HUDEP-2 (cell line): ENCODE data around the gene TMEM273.

Experiments used
- DNase-seq, 76 experiments: peaks; one replicate each; lab custom pipeline; 2025; ENCODE audit not compliant: unreplicated experiment in 76 of 76; lab: John Stamatoyannopoulos, UW

The TMEM273 gene

DNA sequence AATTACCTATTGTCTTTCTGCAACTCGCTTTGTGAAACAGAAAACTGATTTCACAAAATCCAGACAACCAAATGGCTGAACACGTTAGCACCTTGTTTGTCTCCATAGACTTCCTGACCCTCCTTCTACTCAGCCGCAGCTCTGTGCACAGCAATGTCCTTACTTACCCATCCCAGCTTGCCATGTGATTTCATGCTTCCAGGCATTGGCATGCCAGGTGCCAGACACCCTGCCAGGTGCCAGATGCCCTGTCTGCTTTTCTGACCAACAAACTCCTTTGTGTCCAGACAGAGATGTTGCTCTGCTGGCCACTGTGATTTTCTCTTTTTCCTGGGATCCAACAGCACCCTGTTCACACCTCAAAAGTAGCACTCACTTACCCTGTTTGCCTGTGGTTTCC is 38.3 kb downstream of the TMEM273 start:
- no peak for DNase-seq

DNA sequence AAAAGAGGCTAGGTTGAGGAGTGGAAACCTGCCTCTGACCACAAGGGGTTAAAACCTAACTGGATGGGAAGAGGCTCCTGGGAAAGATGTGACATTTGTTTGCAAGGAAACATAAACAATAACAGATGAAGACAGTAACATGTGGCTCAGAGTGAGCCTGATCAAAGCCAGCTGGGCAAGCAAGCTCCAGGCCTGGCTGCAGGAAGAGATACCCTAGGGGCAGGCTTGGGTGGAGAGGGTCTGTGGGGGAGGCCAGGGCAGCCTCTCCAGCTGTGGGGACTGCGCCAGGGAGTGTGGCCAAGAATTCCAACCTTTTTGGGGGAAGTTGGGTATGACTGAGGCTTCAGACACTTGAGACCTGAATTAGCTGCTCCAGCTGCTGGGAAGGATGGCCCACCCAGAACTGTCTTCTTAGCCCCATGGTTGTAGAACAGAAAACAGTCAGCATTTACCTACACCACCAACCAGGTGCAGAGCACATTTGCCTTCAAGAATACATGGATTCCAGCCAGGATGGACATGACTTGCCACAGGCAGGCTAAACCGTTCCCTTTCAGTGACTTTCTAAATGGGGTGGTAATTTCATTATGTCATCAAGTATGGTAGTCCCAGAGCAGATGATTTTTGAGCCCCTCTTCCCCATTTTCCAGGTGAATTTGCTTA is 44.0 kb downstream of the TMEM273 start:
- DNase-seq, result no peak

DNA sequence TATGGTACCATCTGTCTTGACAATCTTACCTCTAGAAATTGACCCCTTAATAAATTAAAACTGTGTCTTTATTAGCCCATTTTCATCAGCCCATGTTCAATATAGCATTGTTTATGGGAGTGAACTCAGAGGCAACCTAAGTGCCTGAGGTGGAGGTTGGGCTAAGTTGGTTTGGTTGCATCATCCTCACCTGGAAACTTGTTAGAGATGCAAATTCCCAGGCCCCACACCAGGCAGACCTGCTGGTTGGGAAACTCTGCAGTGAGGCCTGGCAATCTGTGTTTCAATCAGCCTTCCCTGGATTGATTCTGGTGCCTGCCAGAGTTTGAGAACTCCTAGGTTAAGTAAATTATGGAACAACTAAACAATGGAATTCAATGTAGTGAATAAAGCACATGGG is 44.9 kb downstream of the TMEM273 start:
- no peak for DNase-seq

DNA sequence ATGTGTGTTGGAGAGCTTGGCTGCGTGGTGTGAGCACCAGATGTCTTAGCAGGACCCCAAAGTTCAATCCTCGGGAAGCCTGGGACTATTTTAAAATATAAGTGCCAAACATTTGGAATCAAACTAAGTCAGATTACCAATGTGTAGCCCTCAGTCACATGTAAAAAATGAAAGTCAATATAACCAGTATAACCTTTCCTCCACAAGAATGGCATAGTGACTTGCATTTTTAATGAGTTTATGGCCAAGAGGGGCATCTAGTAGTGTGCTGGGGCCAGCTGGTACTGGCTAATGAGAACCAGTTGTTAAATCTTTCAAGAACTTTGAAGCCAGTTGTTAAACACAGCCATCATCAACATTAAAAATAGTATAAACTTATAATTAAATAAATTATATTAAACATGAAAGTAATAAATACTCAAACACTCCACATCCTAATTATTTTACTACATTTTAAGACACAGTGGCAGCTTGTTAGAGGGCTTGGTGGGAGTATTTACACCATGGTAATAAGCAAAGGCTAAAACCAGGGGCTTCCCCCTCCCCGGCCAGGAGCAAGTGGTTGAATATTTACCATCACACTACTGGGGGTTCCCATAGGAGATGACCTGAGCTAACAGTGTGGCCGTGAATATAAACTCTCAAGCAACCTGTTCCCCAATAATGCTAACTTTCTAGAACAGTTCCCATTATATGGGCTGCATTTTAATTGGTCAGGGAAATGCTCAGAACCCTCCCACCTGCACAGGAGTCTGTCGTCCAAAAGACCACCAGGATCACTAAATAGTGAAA is 46.5 kb downstream of the TMEM273 start:
- DNase-seq, result no peak

DNA sequence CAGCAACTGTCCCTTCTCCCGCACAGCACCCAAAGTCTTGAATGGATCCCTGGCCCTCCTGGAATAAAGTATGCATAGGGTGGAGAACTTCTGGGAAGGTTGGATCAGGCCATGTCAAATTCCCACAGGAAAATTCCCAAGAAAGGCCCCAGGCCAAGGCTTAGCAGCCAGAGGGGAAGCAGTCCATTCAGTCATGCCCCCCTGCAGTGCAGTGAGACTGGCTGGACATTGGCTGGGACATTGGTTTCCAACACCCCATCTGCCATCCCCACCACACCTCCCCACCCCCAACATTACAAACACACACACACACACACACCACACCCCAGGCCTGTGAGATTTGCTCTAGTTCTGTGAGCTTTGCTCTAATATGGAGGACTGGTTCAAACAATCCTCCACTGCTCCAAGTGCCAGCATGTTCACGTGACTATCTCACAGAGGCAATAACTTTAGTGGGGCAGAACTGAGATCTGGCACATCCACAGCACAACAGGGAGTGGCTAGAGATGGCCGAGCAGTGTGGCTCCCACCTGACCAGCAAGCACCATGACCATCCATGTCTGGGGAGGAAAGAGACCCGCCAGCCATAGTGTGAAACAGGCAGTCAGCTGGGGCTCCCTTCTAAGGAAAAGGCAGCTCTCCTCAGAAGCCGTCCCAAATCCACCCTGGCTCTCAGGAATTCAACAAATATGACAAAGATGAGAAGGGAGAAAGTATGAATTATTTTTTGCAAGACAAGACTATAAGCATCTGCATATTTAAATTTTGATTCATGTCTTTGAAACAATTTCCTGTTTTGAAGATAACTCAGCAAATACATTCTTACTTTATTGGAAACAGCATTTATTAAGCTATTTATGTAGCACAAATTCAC is 47.6 kb downstream of the TMEM273 start:
- DNase-seq, result no peak

DNA sequence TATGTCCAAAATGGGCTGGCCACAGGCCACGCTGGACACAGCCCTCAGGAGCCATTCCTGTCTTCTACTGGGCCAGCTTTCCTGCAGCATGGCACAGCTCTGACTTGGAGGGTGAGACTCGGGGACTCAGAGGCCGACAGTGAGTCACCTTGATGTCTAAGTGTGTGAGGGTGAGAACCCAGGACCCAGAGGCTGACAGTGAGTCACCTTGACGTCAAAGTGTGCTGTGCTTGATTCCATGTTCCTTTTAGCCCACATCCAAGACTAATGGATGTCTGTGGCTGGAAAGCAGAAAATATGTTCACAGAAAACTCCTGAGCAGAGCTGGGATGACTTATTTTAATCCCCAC is 48.4 kb downstream of the TMEM273 start:
- DNase-seq, result no peak

DNA sequence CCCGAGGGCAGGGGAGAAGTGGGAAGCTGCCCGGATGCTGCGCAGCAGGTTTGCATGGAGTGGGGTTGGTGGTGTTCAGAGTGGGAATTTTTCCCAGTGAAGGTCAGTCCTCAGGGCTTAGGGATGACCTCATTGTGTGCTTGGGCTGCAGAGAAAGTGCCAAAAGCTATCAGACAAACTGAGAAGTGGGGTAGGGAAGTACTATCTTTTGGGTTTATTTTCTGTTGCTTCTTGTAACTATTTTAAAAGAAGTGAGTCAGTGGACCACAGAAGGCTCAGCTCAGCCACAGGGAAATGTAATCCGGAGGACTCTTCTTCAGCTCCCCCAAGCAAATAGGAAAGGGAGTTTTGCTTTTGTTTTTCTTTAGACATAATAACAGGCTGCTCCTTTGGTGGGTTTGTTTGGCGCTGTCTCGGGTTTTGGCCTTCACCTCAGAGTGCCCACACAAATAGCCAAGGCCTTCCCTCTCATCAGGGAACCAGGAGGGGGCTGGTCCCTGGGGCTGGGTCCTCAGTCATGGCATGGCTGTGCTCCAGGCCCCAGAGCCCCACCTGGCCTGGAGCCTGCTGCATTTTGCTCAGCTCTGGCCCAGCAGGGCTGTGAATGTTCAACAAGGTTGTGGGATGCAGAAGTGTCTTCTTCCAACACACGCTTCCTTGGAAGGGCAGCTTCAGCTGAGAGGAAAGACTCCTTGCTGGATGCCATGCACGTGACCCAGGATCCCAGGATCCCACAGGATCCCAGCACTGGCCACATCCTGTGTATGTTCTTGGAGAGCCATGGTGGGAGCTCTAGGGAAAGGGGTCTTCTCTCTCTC is 49.0 kb downstream of the TMEM273 start:
- DNase-seq, result no peak

DNA sequence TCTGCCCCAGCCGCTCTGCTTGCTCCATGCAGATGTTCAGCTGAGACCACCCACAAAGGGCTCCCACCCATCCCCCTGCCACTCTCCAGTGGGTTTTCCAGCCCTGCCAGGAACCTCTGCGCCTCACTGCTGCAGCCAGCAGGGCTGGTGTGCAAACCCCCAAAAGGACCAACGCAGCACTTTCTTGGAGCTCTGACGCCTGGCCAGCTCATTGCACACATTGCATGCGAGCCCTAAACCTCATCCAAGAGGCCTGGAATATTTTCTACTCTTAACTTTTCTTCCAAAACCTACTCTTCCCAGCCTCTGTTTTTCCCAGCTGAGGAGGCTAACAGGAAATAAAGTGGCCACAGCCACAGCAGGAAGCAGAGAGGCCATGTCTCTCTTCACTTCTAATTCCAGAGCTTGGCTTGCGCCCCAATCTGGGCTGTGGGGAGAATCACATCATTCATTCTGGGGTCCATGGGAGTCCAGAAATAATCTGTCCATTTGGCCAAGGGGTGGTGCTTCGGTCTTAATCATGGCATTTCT is 49.8 kb downstream of the TMEM273 start:
- no peak for DNase-seq

DNA sequence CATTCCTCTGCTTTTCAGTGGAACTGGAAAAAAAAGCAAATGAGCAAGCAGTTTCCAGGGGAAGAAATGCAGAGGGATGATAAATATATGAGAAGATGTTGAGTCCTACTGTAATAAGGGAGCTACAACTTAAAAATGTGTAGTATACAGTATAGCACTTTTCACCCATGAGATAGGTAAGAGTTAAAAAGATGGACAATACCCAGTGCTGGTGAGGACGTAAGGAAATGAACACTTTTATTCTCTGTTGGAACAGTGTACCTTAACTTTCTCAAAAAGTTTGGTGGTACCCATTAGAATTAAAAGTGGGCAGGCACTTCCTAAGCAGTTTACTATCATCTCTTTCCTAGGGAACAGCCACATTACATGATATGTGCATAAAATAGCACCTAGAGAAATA is 51.7 kb downstream of the TMEM273 start:
- no peak for DNase-seq

DNA sequence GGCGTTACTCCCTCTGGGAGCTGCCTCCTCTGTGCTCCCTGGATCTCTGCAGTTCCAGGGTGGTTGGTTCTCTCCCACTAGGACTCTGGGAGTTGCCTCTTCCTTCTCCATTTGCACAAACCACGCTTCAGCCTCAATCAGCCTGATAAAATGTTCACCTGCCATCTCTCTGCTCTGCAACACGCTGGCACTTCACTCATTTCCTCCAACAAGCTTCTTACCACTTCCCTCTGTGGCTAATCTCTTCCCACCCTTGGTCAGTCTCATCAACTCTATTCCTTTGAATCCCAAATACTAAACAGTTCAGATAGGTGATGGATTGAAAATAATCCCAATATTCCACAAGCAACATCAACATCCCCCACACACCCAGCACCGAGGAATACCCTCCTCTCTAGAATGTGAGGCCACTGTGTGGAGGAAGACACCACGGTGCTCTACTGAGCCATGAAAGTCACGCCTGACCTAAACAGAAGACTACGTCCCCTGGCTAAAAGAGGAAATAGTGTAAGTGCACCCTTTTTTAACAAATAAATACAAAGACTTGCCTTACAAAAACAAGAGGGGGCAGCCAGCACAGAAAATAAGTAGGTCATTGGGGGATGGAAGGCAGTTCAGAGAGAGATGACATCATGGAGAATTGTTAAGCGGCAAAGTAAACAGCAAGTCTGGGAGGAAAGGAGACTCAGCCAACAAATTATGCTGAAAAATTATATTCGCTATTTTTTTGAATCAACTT is 52.4 kb downstream of the TMEM273 start:
- DNase-seq, result no peak

DNA sequence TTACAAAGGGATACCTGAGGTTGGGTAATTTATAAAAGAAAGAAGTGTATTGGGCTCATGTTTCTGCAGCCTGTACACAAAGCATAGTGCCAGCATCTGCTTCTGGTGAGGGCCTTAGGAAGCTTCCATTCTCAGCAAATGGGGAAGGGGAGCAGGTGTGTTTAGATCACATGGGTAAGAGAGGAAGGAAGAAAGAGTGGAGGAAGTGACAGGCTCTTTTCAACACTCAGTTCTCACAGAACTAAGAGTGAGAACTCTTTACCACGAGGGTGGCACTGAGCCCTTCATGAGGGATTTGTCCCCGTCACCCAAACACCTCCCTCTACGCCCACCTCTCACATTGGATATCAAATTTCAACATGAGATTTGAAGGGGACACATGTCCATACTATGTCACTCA is 53.9 kb downstream of the TMEM273 start:
- no peak for DNase-seq

DNA sequence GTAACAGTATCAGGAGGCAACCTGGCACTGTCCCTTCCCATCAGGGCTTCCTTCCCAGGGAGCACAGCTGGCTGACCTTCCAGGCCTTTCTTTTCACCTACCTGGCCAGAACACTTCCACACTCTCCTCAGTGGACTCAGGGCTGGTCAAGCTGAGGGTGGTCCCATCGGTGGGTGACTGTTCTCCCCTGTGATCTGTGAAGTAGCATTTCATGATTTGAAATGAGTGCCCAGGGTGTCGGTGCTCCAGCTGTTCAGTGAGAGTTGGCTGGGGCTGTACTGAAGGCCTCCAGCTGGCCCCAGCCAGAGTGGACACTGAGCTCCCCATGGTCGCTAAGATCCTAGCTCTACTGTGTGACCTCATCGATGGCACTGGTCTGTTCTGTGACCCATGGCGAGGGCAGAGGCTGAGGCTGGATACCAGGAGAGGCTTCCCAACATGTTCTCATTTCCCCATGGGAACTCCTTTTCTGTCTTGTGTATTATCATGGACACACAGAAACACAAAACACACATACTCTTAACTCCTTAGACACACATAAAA is 54.4 kb downstream of the TMEM273 start, which contains the start of gene FAM170B:
Gene FAM170B (minus strand): TSS at position 316 of the 543 bp plus-strand sequence. CDS start 103 bp downstream, at position 213.
- DNase-seq, result no peak

DNA sequence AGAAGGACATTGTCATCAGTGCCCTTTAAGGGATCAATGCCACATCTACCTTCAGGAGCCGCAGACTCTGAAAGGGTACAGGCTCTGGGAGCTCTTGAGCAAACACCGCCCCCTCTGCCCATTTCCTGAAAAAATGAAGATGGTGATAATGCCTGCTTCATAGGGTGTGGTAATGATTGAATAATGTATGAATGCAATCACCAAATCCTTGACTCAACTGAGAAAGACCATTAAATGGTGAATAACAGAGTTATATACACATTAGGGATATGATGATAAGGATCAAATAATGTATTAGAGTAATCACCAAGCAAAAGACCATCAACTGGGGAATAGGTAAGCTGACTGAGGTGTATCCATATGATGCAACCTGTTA is 55.8 kb downstream of the TMEM273 start:
- no peak for DNase-seq

DNA sequence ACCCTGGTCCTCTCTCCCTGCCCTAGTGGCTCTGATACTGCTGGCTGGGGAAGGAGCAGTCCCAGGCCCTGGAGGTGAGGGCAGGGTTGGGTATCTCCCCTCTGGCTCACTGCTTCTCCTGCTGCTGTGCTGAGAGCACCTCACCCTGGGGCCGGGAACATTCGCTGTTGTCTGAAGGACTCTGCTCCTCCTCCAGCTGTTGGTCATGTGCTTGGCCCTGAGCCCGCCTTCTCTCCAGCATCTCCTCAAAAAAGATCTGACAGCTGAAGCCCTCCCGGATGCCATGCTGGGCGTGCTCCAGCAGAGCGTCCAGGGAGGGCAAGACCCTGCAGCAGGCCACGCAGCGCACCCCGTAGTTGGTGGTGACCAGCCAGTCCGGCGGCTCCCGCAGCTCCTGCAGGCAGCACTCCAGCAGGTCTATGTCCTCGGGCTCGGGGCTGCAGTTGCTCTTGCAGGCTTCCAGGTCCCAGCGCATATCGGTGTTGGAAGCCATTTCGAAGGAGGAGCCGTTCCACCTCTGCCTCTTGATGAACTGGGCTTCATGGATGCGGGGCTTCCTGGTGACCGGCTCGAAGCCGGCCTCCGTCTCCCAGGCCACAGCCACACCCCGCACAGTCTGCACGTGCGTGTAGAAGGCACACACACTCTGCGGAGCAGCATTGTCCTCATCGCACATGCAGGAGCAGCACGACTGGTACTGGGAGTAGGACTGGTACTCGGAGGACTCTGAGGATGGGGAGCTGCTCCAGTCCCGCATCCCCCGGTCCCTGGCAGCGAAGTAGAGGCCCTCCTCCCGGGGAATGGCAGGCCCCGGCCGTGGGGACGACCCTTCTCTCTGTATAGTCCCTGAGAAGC is 56.5 kb downstream of the TMEM273 start:
- no peak for DNase-seq

DNA sequence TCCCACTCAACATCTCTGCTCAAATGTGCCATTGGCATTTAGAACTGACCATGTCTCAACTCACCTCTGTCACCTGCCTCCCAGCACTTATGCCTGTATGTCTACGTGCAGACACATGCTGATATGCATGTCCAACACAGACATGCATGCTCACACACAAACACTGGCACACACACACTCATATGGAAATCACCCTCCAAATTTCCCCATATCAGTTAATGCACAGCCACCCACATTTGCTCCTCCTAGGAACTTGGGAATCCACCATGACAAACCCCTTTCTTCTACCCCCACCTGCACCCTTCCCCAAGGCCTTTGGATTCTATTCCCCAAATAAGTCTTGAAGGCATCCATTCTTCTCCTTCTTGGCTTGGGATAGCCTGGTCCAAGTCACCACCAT is 58.8 kb downstream of the TMEM273 start:
- DNase-seq, result no peak

DNA sequence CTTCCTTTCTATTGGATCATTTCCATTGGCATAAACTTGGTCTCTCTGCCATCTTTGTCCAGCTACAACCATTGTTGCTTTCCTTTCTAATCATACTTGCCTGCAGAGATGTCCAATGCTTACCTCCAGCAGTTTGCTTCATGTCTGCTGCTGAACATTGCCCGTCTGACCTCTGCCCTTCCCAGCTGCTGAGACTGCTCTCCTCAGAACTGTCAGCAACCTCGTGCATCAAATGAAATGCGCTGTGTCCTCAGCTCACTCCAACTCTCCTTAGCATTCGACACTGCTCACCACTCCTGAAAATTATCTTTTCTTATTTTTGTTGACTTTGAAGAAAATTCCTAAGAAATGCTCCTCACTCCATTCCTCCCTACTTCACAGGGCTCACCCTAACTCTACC is 59.3 kb downstream of the TMEM273 start:
- DNase-seq, result no peak

DNA sequence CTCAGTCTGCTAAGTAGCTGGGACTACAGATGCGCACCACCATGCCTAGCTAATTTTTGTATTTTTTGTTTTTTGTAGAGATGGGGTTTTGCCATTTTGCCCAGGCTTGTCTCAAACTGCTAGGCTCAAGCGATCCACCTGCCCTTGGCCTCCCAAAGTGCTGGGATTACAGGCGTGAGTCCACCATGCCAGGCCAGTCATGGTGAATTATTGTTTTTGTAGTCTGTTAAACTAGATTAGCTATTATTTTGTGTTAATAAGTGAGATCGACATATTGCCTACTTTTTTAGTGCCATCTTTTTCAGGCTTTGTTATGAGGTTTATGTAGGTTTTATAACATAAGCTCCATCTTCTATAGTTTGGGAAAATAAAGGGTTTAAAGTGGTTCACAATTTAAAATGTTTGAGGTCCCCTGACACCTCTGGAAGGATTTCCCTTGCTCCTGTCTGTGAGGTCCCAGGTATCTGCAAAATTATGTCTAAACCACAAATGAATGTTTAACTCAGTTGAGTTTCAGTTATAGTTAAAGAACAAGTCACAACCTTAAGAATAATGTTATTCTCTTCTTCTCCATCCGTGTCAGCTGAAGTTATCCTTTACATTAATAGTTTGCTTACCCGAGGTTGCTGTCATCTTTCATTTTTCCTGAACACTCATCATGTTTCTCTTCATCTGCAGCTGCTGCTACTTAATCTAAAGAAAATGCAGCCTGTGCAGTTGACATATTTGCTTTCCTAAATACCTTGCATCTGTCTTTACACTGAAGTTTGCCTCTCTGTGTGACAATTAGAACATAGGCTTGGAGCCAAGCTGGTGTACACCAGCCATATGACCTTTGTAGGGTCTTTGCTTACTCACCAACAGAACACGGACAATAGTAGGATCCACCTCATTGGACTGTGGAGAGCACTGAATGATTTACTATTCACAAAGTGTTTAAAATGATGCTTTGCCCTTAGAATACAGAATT is 63.9 kb downstream of the TMEM273 start:
- no peak for DNase-seq
